Measurements from ENCODE around the gene LRRC10.
A peak's percentile ranks its signal among the peaks of the same experiment; 100 is the strongest.

LRRC10 gene

GRCh38 chr12:69610729-69611128 lies at the start of gene LRRC10:
TSS of gene LRRC10 (minus strand) at chr12:69610907. CDS start at chr12:69610838, 69 bp downstream.
- in situ Hi-C loops (cut with HindIII; ENCODE audit: low sequenced_read_pairs), result no loop called here
- no peak for DNase-seq (ENCODE audit: low read depth, low spot score)
- TF ChIP-seq CTCF (IDR thresholded peaks at IDR 0.05; ENCODE audit: low read depth, low read length), result no peak
- H3K4me3 ChIP-seq (ENCODE audit: low read depth, low read length), result no peak within 1 kb of the TSS

GRCh38 chr12:69660164-69660863 lies 49.6 kb upstream of the LRRC10 start:
- TF ChIP-seq CTCF (IDR thresholded peaks at IDR 0.05; ENCODE audit: low read depth, low read length), result no peak
- no peak for DNase-seq (ENCODE audit: low read depth, low spot score)
- no peak overlapping the region for H3K4me3 ChIP-seq (ENCODE audit: low read depth, low read length)
- in situ Hi-C loops (cut with HindIII; ENCODE audit: low sequenced_read_pairs), result no loop called here

GRCh38 chr12:69658203-69658602 lies 47.5 kb upstream of the LRRC10 start:
- in situ Hi-C loops (cut with HindIII; ENCODE audit: low sequenced_read_pairs), result no loop called here
- H3K4me3 ChIP-seq (ENCODE audit: low read depth, low read length), result no peak overlapping the region
- no peak for DNase-seq (ENCODE audit: low read depth, low spot score)
- no peak for TF ChIP-seq CTCF (IDR thresholded peaks at IDR 0.05; ENCODE audit: low read depth, low read length)

GRCh38 chr12:69657376-69658137 lies 46.9 kb upstream of the LRRC10 start:
- in situ Hi-C loops (cut with HindIII; ENCODE audit: low sequenced_read_pairs), result no loop called here
- no peak for TF ChIP-seq CTCF (IDR thresholded peaks at IDR 0.05; ENCODE audit: low read depth, low read length)
- H3K4me3 ChIP-seq (ENCODE audit: low read depth, low read length), result no peak overlapping the region
- DNase-seq (ENCODE audit: low read depth, low spot score), result peak; percentile 12

GRCh38 chr12:69655616-69656340 lies 45.1 kb upstream of the LRRC10 start:
- DNase-seq (ENCODE audit: low read depth, low spot score), result peak; percentile 84
- in situ Hi-C loops (cut with HindIII; ENCODE audit: low sequenced_read_pairs), result no loop called here
- no peak for TF ChIP-seq CTCF (IDR thresholded peaks at IDR 0.05; ENCODE audit: low read depth, low read length)
- no peak overlapping the region for H3K4me3 ChIP-seq (ENCODE audit: low read depth, low read length)

GRCh38 chr12:69653703-69654102 lies 43.0 kb upstream of the LRRC10 start:
- no peak for TF ChIP-seq CTCF (IDR thresholded peaks at IDR 0.05; ENCODE audit: low read depth, low read length)
- in situ Hi-C loops (cut with HindIII; ENCODE audit: low sequenced_read_pairs), result no loop called here
- DNase-seq (ENCODE audit: low read depth, low spot score), result no peak

More at GRCh38 chr12:69653703-69654102, 43.0 kb upstream of the LRRC10 start:
- H3K4me3 ChIP-seq (ENCODE audit: low read depth, low read length), result no peak overlapping the region

Measured in astrocyte of the spinal cord (primary cell).